GM12864 (cell line): ENCODE results near the gene TAGLN2.
A peak's percentile ranks its signal among the peaks of the same experiment; 100 is the strongest.

Source experiments
- DNase-seq: peaks from one replicate; pipeline ENCODE4 v3.0.0-alpha.2; 2011; ENCODE audit warnings: low read depth
- H3K4me3 ChIP-seq: 2 replicates; pipeline ENCODE4 v1.5.1; 2011; ENCODE audit warnings: mild to moderate bottlenecking, low read depth, low read length, control low read depth
- TF ChIP-seq, protein P1 (sequence below): IDR thresholded peaks from 2 replicates; pipeline ENCODE4 v1.5.1; 2011; ENCODE audit warnings: low read depth, mild to moderate bottlenecking, moderate library complexity, low read length, control low read depth, inconsistent platforms; ENCODE audit errors: missing control alignments

TAGLN2 gene

GRCh38 chr1:159895286-159895685 is 30.0 kb downstream of the TAGLN2 start:
- no peak overlapping the region for H3K4me3 ChIP-seq
- DNase-seq: no peak
- TF ChIP-seq, protein P1, sequence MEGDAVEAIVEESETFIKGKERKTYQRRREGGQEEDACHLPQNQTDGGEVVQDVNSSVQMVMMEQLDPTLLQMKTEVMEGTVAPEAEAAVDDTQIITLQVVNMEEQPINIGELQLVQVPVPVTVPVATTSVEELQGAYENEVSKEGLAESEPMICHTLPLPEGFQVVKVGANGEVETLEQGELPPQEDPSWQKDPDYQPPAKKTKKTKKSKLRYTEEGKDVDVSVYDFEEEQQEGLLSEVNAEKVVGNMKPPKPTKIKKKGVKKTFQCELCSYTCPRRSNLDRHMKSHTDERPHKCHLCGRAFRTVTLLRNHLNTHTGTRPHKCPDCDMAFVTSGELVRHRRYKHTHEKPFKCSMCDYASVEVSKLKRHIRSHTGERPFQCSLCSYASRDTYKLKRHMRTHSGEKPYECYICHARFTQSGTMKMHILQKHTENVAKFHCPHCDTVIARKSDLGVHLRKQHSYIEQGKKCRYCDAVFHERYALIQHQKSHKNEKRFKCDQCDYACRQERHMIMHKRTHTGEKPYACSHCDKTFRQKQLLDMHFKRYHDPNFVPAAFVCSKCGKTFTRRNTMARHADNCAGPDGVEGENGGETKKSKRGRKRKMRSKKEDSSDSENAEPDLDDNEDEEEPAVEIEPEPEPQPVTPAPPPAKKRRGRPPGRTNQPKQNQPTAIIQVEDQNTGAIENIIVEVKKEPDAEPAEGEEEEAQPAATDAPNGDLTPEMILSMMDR: no peak

GRCh38 chr1:159892944-159893343 is 32.4 kb downstream of the TAGLN2 start:
- TF ChIP-seq, protein P1: no peak
- H3K4me3 ChIP-seq: no peak overlapping the region
- DNase-seq: no peak

DNA sequence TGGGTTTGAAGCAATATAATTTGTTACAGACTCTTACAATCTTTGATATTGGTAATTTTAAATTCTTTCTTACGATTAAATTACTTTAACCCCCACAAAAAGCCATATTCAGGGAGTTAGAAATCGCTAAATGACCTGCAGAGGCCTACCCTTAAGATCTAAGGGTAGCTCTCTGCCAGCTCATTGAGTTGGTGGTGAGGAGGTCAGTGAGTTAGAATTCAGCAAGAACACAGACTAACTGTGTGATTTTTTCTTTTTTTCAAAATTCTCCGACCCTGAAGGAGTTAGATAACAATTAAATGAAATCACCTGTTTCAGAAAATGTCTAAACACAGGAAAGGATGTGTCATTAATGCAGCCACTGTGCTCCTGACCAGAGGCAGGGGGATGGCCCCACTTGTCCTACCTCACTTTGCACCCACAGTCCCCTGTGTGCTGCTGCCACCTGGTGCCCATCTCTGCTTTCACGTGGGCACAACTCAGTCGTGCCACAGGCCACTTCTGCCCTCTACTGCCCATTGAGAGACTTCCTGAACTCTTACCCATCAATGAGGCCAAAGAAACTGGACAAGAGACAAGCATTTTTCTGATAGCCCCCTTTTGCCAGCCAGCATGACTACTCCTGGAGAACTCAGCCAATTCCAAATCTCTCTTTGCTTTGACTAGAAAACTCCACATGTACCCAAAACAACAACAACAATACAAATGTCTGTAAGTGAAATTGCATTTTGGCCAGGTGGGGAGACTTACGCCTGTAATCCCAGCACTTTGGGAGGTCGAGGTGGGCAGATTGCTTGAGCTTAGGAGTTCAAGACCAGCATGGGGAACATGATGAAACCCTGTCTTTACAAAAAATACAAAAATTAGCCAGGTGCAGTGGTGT is 33.8 kb downstream of the TAGLN2 start:
- TF ChIP-seq, protein P1: peak; percentile 96
- peak; percentile 53 for DNase-seq
- H3K4me3 ChIP-seq: no peak overlapping the region

DNA sequence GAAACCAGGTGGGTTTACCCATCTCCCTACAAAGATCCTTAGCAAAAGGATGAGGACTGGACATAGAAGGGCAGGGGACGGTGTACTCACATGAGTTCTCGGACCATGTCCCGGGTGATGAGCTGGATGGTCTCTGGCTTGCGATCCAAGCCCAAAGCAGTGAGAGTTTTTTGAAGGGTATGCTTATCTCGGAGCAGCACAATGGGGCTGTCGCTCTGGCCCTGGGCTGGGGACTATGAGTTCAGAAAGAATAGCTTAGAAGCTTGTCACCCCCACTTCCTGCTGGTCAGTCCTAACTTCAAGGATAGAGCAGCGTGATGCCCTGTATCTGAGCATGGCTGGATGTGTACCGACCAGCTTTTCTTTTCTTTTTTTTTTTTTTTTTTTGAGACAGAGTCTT is 34.9 kb downstream of the TAGLN2 start:
- H3K4me3 ChIP-seq: no peak overlapping the region
- TF ChIP-seq, protein P1: no peak
- no peak for DNase-seq

DNA sequence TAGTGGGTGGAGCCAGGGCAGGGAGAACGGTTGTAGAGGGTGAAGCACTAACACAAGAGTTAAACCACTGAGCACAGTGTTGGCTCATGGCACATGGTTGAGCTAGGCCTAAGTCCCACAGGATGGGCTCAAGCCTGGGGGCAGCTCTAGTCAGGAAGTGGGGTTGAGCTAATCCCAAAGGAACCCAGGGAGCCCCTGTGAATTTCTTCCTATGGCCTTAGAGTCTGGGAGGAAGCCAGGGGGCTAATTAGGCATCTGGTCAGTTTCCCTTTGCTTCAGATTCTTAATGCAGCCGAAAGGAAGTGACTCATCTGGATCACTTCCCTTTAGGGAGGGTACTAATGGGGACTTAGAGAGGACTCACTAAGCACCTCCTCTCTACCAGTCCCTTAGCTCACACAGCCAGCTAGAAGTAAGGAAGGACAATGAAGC is 35.5 kb downstream of the TAGLN2 start:
- DNase-seq: peak; percentile 66
- TF ChIP-seq, protein P1: no peak
- H3K4me3 ChIP-seq: no peak overlapping the region

GRCh38 chr1:159889202-159889601 is 36.1 kb downstream of the TAGLN2 start:
- peak; percentile 29 for DNase-seq
- H3K4me3 ChIP-seq: no peak overlapping the region
- TF ChIP-seq, protein P1: no peak

- TF ChIP-seq, protein P1: no peak
- H3K4me3 ChIP-seq: no peak overlapping the region
- no peak for DNase-seq
Measured at GRCh38 chr1:159884296-159884695, 41.0 kb downstream of the TAGLN2 start.
